ENCODE results near the gene BICDL1. TPM values are rescaled to one million over a fixed set of nuclear protein-coding genes. Genes with fewer than 3 reads are reported as not detected.

BICDL1 gene
- total RNA-seq, 1 experiment from 2014 or later, result 2.4 TPM

- no peak for TF ChIP-seq EZH2 (IDR thresholded peaks at IDR 0.05; ENCODE audit: borderline replicate concordance, low read depth, low read length, poor library complexity, severe bottlenecking)
- TF ChIP-seq CTCF (conservative IDR thresholded peaks at IDR 0.05; ENCODE audit: low read depth, low read length), result no peak
- Histone ChIP-seq H3K27ac (ENCODE audit: low read depth, low read length, poor library complexity, severe bottlenecking) (no peak overlapping the region), H3K9me3 (ENCODE audit: low read depth, low read length, poor library complexity, severe bottlenecking) (no peaks in the 10 kb centered on the region), H3K4me3 (ENCODE audit: low read depth, low read length, poor library complexity, severe bottlenecking) (no peak overlapping the region), H3K36me3 (ENCODE audit: insufficient read depth, low read length, poor library complexity, severe bottlenecking) (no peaks in the 10 kb centered on the region), H3K27me3 (replicated peaks; ENCODE audit: insufficient read depth, low read depth, low read length, poor library complexity) (no peaks in the 10 kb centered on the region), H3K4me1 (ENCODE audit: insufficient read depth, low read length, poor library complexity, severe bottlenecking) (no peaks in the 10 kb centered on the region)
- BruUV-seq (replicated peaks), result no TSS peak
- no peak for DNase-seq (ENCODE audit: low spot score)
- ChIA-PET POLR2A (ENCODE audit: low non-redundant PET) (no interaction called here), CTCF (no interaction called here)
- intact Hi-C loops (cut with micrococcal nuclease; ENCODE audit: unreplicated experiment), result no loop called here
Observed at GRCh38 chr12:120075034-120075616, 86.1 kb downstream of the BICDL1 start.

GRCh38 chr12:120076651-120077050, 87.6 kb downstream of the BICDL1 start:
- ChIA-PET POLR2A (ENCODE audit: low non-redundant PET) (no interaction called here), CTCF (no interaction called here)
- no peak for DNase-seq (ENCODE audit: low spot score)
- H3K4me1 ChIP-seq (ENCODE audit: insufficient read depth, low read length, poor library complexity, severe bottlenecking), result no peaks in the 10 kb centered on the region
- H3K27me3 ChIP-seq (replicated peaks; ENCODE audit: insufficient read depth, low read depth, low read length, poor library complexity), result no peaks in the 10 kb centered on the region
- no TSS peak for BruUV-seq (replicated peaks)
- H3K36me3 ChIP-seq (ENCODE audit: insufficient read depth, low read length, poor library complexity, severe bottlenecking), result no peaks in the 10 kb centered on the region
- TF ChIP-seq CTCF (conservative IDR thresholded peaks at IDR 0.05; ENCODE audit: low read depth, low read length) (no peak), EZH2 (IDR thresholded peaks at IDR 0.05; ENCODE audit: borderline replicate concordance, low read depth, low read length, poor library complexity, severe bottlenecking) (no peak)
- no peak overlapping the region for H3K27ac ChIP-seq (ENCODE audit: low read depth, low read length, poor library complexity, severe bottlenecking)
- H3K4me3 ChIP-seq (ENCODE audit: low read depth, low read length, poor library complexity, severe bottlenecking), result no peak overlapping the region
- intact Hi-C loops (cut with micrococcal nuclease; ENCODE audit: unreplicated experiment), result no loop called here
- H3K9me3 ChIP-seq (ENCODE audit: low read depth, low read length, poor library complexity, severe bottlenecking), result no peaks in the 10 kb centered on the region

- CTCF ChIA-PET, result no interaction called here
- H3K4me3 ChIP-seq (ENCODE audit: low read depth, low read length, poor library complexity, severe bottlenecking), result no peak overlapping the region
- POLR2A ChIA-PET (ENCODE audit: low non-redundant PET), result no interaction called here
- H3K27ac ChIP-seq (ENCODE audit: low read depth, low read length, poor library complexity, severe bottlenecking), result no peak overlapping the region
- no peaks in the 10 kb centered on the region for H3K4me1 ChIP-seq (ENCODE audit: insufficient read depth, low read length, poor library complexity, severe bottlenecking)
- H3K27me3 ChIP-seq (replicated peaks; ENCODE audit: insufficient read depth, low read depth, low read length, poor library complexity), result no peaks in the 10 kb centered on the region
- no peak for DNase-seq (ENCODE audit: low spot score)
- BruUV-seq (replicated peaks), result no TSS peak
- H3K36me3 ChIP-seq (ENCODE audit: insufficient read depth, low read length, poor library complexity, severe bottlenecking), result no peaks in the 10 kb centered on the region
- no peaks in the 10 kb centered on the region for H3K9me3 ChIP-seq (ENCODE audit: low read depth, low read length, poor library complexity, severe bottlenecking)
- intact Hi-C loops (cut with micrococcal nuclease; ENCODE audit: unreplicated experiment), result no loop called here
- TF ChIP-seq CTCF (conservative IDR thresholded peaks at IDR 0.05; ENCODE audit: low read depth, low read length) (no peak), EZH2 (IDR thresholded peaks at IDR 0.05; ENCODE audit: borderline replicate concordance, low read depth, low read length, poor library complexity, severe bottlenecking) (no peak)
Observed at GRCh38 chr12:120077260-120077659, 88.2 kb downstream of the BICDL1 start.

Data from A673 (cell line).